NCI-H2081 (cell line): ENCODE results near the gene RASGEF1C.

Experiments used
- DNase-seq, 2 experiments: peaks; one replicate each; lab custom pipeline; 2025; lab: John Stamatoyannopoulos, UW

The RASGEF1C gene

GRCh38 chr5:180159756-180160155, 49.3 kb downstream of the RASGEF1C start:
- DNase-seq = no peak

- no peak for DNase-seq
Observed at GRCh38 chr5:180157866-180158265, 51.1 kb downstream of the RASGEF1C start.

- no peak for DNase-seq
Observed at GRCh38 chr5:180156141-180156540, 52.9 kb downstream of the RASGEF1C start.

- no peak for DNase-seq
Observed at GRCh38 chr5:180155365-180155926, 53.6 kb downstream of the RASGEF1C start.

- DNase-seq = no peak
Observed at GRCh38 chr5:180154821-180155364, 54.1 kb downstream of the RASGEF1C start.

GRCh38 chr5:180153991-180154390, 55.0 kb downstream of the RASGEF1C start:
- DNase-seq = no peak

GRCh38 chr5:180153099-180153498, 55.9 kb downstream of the RASGEF1C start:
- DNase-seq = no peak

GRCh38 chr5:180143656-180144364, 65.2 kb downstream of the RASGEF1C start:
- DNase-seq = no peak

GRCh38 chr5:180142824-180143610, 66.0 kb downstream of the RASGEF1C start:
- no peak for DNase-seq

GRCh38 chr5:180142021-180142765, 66.8 kb downstream of the RASGEF1C start:
- DNase-seq = no peak

- no peak for DNase-seq
Observed at GRCh38 chr5:180141068-180141660, 67.8 kb downstream of the RASGEF1C start.

GRCh38 chr5:180140571-180140970, 68.4 kb downstream of the RASGEF1C start:
- no peak for DNase-seq

- DNase-seq = no peak
Observed at GRCh38 chr5:180140079-180140554, 68.9 kb downstream of the RASGEF1C start.

- DNase-seq = no peak
Observed at GRCh38 chr5:180139731-180140055, 69.3 kb downstream of the RASGEF1C start.

- no peak for DNase-seq
Observed at GRCh38 chr5:180138976-180139730, 69.9 kb downstream of the RASGEF1C start.

GRCh38 chr5:180138214-180138975, 70.6 kb downstream of the RASGEF1C start:
- no peak for DNase-seq

GRCh38 chr5:180137401-180138213, 71.4 kb downstream of the RASGEF1C start:
- DNase-seq = no peak

- no peak for DNase-seq
Observed at GRCh38 chr5:180136630-180137381, 72.2 kb downstream of the RASGEF1C start.
